ENCODE data around the gene NUDT14.

NUDT14 gene

GRCh38 chr14:105152794-105153241, 28.3 kb downstream of the NUDT14 start:
- DNase-seq (ENCODE audit: low read depth) = no peak
- TF ChIP-seq MYC (IDR thresholded peaks at IDR 0.05; ENCODE audit: low read depth, low read length) (no peak), POLR2A (IDR thresholded peaks at IDR 0.05; ENCODE audit: extremely low read depth, insufficient read length) (no peak), CTCF (IDR thresholded peaks at IDR 0.05; ENCODE audit: low read depth, low read length) (no peak), MAX (IDR thresholded peaks at IDR 0.05; ENCODE audit: low read depth, low read length) (no peak)
- H3K4me3 ChIP-seq (ENCODE audit: low read depth, low read length) = no peak overlapping the region

DNA sequence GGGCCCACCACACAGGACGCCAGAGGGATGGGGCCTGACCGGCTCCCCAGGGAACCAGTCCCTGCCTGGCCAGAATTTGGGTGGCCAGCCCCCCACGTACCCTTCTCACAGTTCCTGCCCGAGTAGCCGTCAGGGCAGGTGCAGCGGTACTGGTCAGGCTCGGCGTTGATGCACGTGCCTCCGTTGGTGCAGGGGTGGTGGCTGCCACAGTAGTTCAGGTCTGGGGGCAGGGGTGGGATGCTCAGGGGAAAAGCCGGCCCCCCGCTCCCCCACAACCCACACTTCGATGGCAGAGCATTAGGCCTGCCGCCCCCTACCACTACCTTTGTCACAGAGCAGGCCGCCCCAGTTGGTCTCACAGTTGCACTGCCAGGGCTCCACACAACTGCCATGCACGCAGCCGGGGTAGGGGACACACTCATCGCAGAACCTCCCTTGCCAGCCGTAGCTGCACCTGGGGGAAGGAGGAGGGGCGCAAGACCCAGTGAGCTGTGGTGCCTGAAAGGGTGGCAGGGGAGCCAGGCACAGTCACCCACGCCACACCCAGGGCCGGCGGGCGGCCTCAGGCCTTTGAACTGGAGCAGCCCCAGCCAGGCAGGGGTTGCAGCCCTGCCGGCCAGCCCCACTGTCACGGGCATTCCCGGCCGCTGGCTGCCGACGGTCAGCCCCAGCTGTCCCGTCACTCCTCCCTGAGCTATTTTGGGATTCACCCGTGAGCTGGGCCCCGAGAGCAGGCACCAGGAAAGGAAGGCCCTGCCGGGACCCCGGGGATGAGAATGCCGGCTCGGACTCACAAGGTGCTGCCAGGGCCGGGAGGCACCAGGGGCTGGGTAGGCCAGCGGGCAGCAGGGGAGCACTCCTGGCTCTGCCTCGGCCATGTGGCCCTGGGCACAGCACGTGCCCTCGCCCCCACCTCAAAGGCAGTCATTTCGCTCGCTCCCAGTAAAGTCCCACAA, 29.0 kb downstream of the NUDT14 start:
- no peak overlapping the region for H3K4me3 ChIP-seq (ENCODE audit: low read depth, low read length)
- DNase-seq (ENCODE audit: low read depth) = no peak
- no peak for TF ChIP-seq CTCF (IDR thresholded peaks at IDR 0.05; ENCODE audit: low read depth, low read length)

GRCh38 chr14:105151084-105151837, 29.9 kb downstream of the NUDT14 start:
- no peak for TF ChIP-seq CTCF (IDR thresholded peaks at IDR 0.05; ENCODE audit: low read depth, low read length)
- no peak for TF ChIP-seq POLR2A (IDR thresholded peaks at IDR 0.05; ENCODE audit: extremely low read depth, insufficient read length)
- no peak for TF ChIP-seq MAX (IDR thresholded peaks at IDR 0.05; ENCODE audit: low read depth, low read length)
- no peak for TF ChIP-seq MYC (IDR thresholded peaks at IDR 0.05; ENCODE audit: low read depth, low read length)
- no peak for DNase-seq (ENCODE audit: low read depth)
- no peak overlapping the region for H3K4me3 ChIP-seq (ENCODE audit: low read depth, low read length)

DNA sequence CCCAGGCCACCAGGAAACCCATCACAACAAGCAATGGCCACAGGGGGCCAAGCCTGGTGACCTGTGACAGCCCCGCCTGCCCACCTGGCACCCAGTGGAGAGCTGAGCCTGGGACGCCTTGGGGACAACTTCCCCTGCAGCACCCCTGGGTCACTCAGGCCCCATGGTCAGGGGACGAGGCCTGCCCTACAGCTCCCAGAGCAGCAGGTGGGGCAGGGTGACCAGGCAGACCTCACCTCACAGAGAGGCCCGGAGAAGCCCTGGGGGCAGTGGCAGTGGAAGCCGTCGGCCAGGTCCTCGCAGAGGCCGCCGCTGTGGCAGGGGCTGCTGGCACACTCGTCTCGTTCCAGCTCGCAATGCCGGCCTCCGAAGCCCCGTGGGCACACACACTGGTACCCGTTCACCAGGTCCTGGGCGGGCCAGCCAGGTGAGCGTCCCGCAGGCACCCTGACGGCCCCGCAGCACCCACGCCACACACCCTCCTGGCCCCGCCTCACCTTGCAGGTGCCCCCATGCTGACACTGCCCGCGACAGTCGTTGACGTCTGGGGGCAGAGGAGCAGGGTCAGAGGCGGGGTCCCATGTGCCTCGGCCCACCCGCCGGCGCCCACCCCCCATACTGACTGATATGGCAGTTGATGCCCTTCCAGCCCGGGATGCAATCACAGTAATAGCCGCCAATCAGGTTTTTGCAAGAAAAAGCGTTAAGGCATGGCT, 30.6 kb downstream of the NUDT14 start:
- no peak for DNase-seq (ENCODE audit: low read depth)
- TF ChIP-seq MAX (IDR thresholded peaks at IDR 0.05; ENCODE audit: low read depth, low read length) (no peak), CTCF (IDR thresholded peaks at IDR 0.05; ENCODE audit: low read depth, low read length) (no peak), MYC (IDR thresholded peaks at IDR 0.05; ENCODE audit: low read depth, low read length) (no peak), POLR2A (IDR thresholded peaks at IDR 0.05; ENCODE audit: extremely low read depth, insufficient read length) (no peak)
- H3K4me3 ChIP-seq (ENCODE audit: low read depth, low read length) = no peak overlapping the region

DNA sequence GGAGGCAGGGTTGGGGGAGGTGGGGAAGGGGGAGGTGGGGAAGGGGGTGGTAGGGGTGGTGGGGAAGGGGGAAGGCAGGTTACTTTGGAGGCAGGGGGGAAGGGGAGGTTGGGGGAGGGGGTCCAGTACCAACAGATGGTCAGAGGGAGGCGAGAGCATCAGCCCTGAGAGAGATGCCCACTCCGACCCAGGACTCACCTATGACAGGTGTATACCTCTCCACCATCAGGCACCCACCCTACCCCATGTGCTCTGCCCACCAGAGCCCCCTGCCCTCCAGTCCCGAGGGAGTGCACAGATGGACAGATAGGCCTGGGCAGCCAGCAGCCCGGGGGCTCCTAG, 31.1 kb downstream of the NUDT14 start:
- no peak for DNase-seq (ENCODE audit: low read depth)
- H3K4me3 ChIP-seq (ENCODE audit: low read depth, low read length) = no peak overlapping the region
- TF ChIP-seq MYC (IDR thresholded peaks at IDR 0.05; ENCODE audit: low read depth, low read length) = no peak
- TF ChIP-seq POLR2A (IDR thresholded peaks at IDR 0.05; ENCODE audit: extremely low read depth, insufficient read length) = no peak
- TF ChIP-seq MAX (IDR thresholded peaks at IDR 0.05; ENCODE audit: low read depth, low read length) = no peak
- TF ChIP-seq CTCF (IDR thresholded peaks at IDR 0.05; ENCODE audit: low read depth, low read length) = no peak

All from NB4 (cell line).